Spleen (tissue), 11 donors: ENCODE results near the gene MYO10. TPM values are rescaled to one million over a fixed set of nuclear protein-coding genes. Genes with fewer than 3 reads are reported as not detected.

Source experiments
- DNase-seq: peaks from one replicate; pipeline ENCODE4 v3.0.0-alpha.2; 2020
- H3K27ac ChIP-seq, 8 donors: fragments of 200-600 bp; sonication (generic) in 7 of 8; 1 replicate in 4 of 8; 2 replicates in 4 of 8; pipeline versions ENCODE4 v1.5.0 to v1.8.0; 2016 to 2021; ENCODE audit warnings: inconsistent platforms in 4 of 8, mild to moderate bottlenecking in 4 of 8, moderate library complexity in 1 of 8
- H3K27me3 ChIP-seq, 7 donors: fragments of 200-600 bp; sonication (generic) in 6 of 7; replicated peaks in 1 of 7; 1 replicate in 4 of 7; 2 replicates in 3 of 7; pipeline versions ENCODE4 v1.5.0 to v1.8.0; 2016 to 2021; ENCODE audit warnings: inconsistent platforms in 3 of 7, mild to moderate bottlenecking in 1 of 7
- H3K36me3 ChIP-seq, 6 donors: fragments of 200-600 bp; sonication (generic) in 5 of 6; 1 replicate in 4 of 6; 2 replicates in 2 of 6; pipeline versions ENCODE4 v1.5.0 to v1.8.0; 2016 to 2021; ENCODE audit warnings: inconsistent platforms in 2 of 6
- H3K4me1 ChIP-seq, 6 donors: fragments of 200-600 bp; sonication (generic) in 5 of 6; 1 replicate in 3 of 6; 2 replicates in 3 of 6; pipeline versions ENCODE4 v1.5.0 to v1.8.0; 2016 to 2021; ENCODE audit warnings: inconsistent platforms in 3 of 6
- H3K4me3 ChIP-seq, 8 donors: fragments of 200-600 bp; sonication (generic) in 7 of 8; 1 replicate in 4 of 8; 2 replicates in 4 of 8; pipeline versions ENCODE4 v1.5.0 to v1.8.0; 2016 to 2021; ENCODE audit warnings: inconsistent platforms in 4 of 8, mild to moderate bottlenecking in 4 of 8, moderate library complexity in 2 of 8
- H3K9me3 ChIP-seq, 8 donors: fragments of 200-600 bp; sonication (generic) in 7 of 8; 1 replicate in 4 of 8; 2 replicates in 4 of 8; pipeline versions ENCODE4 v1.5.0 to v1.8.0; 2016 to 2021; ENCODE audit warnings: inconsistent platforms in 4 of 8
- POLR2A ChIP-seq, 3 donors: fragments of 450-650 bp; IDR thresholded peaks; one replicate each; pipeline ENCODE4 v1.5.1; 2017; ENCODE audit warnings: antibody characterized with exemption in 3 of 3, mild to moderate bottlenecking in 1 of 3
- POLR2AphosphoS5 ChIP-seq, 3 donors: sonication (generic); formaldehyde crosslinking; IDR thresholded peaks; one replicate each; pipeline ENCODE4 v1.5.1; 2017; ENCODE audit warnings: antibody characterized with exemption in 3 of 3
- WGBS, 5 donors: extraction: QIAGEN DNeasy Blood & Tissue Kit in 3 of 5; methylation state at CpG; one replicate each; pipeline versions ENCODE4 v1.1.5 to v1.1.7; 2013 to 2018; 5-methylcytosine and 5-hydroxymethylcytosine counted together
- intact Hi-C: fragments of 100-400 bp; cut with DNase I; formaldehyde crosslinking; loops from one replicate; pipeline ENCODE4 v1.15.0; 2023; ENCODE audit warnings: low total_unique reads
- polyA plus RNA-seq, 3 donors: library from polyadenylated mRNA; stranded (reverse); fragments of 200-250 nt; gene quantifications; one replicate each; pipeline ENCODE4 v1.2.1, GENCODE V29; 2013
- small RNA-seq, 4 donors: library from RNA; depleted of rRNA; stranded (forward); fragments of <200 nt; gene quantifications; one replicate each; pipeline ENCODE3, GENCODE V24; 2016
- total RNA-seq, 7 donors: library from RNA; depleted of rRNA in 3 of 7; stranded (reverse); fragments of >200 nt in 3 of 7; fragmentation: NEBNext Ultra II Directional in 4 of 7; extraction: Animal tissue kit (Norgen Biotek cat#: 25700) in 4 of 7; gene quantifications; one replicate each; pipeline versions ENCODE4 v1.1.0 to v1.2.1, GENCODE V29; 2016 to 2021
- TF ChIP-seq, protein P1 (sequence below), 11 experiments: fragments of 200-600 bp in 7 of 11; fragments of 450-650 bp in 4 of 11; sonication (generic) in 4 of 11; IDR thresholded peaks in 8 of 11; conservative IDR thresholded peaks in 3 of 11; 1 replicate in 7 of 11; 2 replicates in 4 of 11; pipeline versions ENCODE4 v1.4.0 to v1.8.0; 2016 to 2021; ENCODE audit warnings: antibody characterized with exemption in 11 of 11, inconsistent platforms in 4 of 11, mild to moderate bottlenecking in 1 of 11
- donor health status: healthy with polysubstance abuse.
- donor health status: DM: no; HTN: no; CAD: no; lungs with moderate emphysema.
- donor health status: DM: no; HTN: no; CAD: no.
- donor health status: Bipolar disorder and iron deficiency.
- donor health status: healthy.
- donor health status: DM: no; HTN: no; CAD: no.
- donor health status: DM: yes; HTN: yes; CAD: no.

The MYO10 gene
- total and polyA plus RNA-seq, 10 donors, result 1.1 to 72.8 (median 32.7) TPM

- Histone ChIP-seq H3K27me3 (peaks cover 0 to 14% (median 0%) of the 10 kb centered on the region in 7 donors), H3K4me1 (peaks cover 3 to 23% (median 9%) of the 10 kb centered on the region in 6 donors), H3K9me3 (no peaks in the 10 kb centered on the region), H3K4me3 (no peak overlapping the region), H3K27ac (no peak overlapping the region), H3K36me3 (no peaks in the 10 kb centered on the region)
- intact Hi-C loops, result no loop called here
- no peak for DNase-seq
- TF ChIP-seq, protein P1, sequence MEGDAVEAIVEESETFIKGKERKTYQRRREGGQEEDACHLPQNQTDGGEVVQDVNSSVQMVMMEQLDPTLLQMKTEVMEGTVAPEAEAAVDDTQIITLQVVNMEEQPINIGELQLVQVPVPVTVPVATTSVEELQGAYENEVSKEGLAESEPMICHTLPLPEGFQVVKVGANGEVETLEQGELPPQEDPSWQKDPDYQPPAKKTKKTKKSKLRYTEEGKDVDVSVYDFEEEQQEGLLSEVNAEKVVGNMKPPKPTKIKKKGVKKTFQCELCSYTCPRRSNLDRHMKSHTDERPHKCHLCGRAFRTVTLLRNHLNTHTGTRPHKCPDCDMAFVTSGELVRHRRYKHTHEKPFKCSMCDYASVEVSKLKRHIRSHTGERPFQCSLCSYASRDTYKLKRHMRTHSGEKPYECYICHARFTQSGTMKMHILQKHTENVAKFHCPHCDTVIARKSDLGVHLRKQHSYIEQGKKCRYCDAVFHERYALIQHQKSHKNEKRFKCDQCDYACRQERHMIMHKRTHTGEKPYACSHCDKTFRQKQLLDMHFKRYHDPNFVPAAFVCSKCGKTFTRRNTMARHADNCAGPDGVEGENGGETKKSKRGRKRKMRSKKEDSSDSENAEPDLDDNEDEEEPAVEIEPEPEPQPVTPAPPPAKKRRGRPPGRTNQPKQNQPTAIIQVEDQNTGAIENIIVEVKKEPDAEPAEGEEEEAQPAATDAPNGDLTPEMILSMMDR (IDR thresholded peaks at IDR 0.05 in 8 of 11, conservative IDR thresholded peaks at IDR 0.05 in 3 of 11), result no peak
- TF ChIP-seq POLR2AphosphoS5 (IDR thresholded peaks at IDR 0.05) (no peak), POLR2A (IDR thresholded peaks at IDR 0.05) (no peak)
- WGBS, 5 donors, result 69 to 92% (median 80%) methylated on average over 2 of the region's 2 CpGs
These were observed 324.1 kb downstream of the MYO10 start for GRCh38 chr5:16612007-16612406.

Small RNA genes within 50 kb of the gene (small RNA-seq; reads per million reads assigned to genes)
- 0 reads per million in 4 donors for gene RF00019
- gene RNA5SP179, result 0 reads per million in 4 donors
- 0 reads per million in 4 donors for gene RNU6-660P
